Measurements from ENCODE around the gene LYZ. TPM values are rescaled to one million over a fixed set of nuclear protein-coding genes. Genes with fewer than 3 reads are reported as not detected.
A peak's percentile ranks its signal among the peaks of the same experiment; 100 is the strongest.

LYZ gene
- total and polyA plus RNA-seq, 8 donors: 44.5 to 394 (median 63.6) TPM

GRCh38 chr12:69338120-69338859, 9.9 kb upstream of the LYZ start:
- TF ChIP-seq CTCF (IDR thresholded peaks at IDR 0.05): no peak
- intact Hi-C loops (cut with DNase I): no loop called here
- peak overlapping the region in 1 of 2 donors; percentile 85 for H3K27ac ChIP-seq

GRCh38 chr12:69338936-69339335, 9.2 kb upstream of the LYZ start:
- no peaks in the 10 kb centered on the region for H3K36me3 ChIP-seq
- no peaks in the 10 kb centered on the region for H3K9me3 ChIP-seq
- H3K4me3 ChIP-seq: no peak overlapping the region
- intact Hi-C loops (cut with DNase I): no loop called here
- DNase-seq: no peak
- peak overlapping the region in 1 of 2 donors; percentile 85 for H3K27ac ChIP-seq
- no peak for TF ChIP-seq CTCF (IDR thresholded peaks at IDR 0.05)
- no peak for ATAC-seq
- H3K4me1 ChIP-seq: peaks cover 5 to 80% of the 10 kb centered on the region in 2 donors
- H3K27me3 ChIP-seq: no peaks in the 10 kb centered on the region

More at GRCh38 chr12:69338120-69338859, 9.9 kb upstream of the LYZ start:
- DNase-seq (no peak), ATAC-seq (peak; percentile 14)
- no peaks in the 10 kb centered on the region for H3K36me3 ChIP-seq
- H3K4me3 ChIP-seq: no peak overlapping the region
- peaks cover 3 to 79% of the 10 kb centered on the region in 2 donors for H3K4me1 ChIP-seq
- H3K9me3 ChIP-seq: no peaks in the 10 kb centered on the region
- H3K27me3 ChIP-seq: no peaks in the 10 kb centered on the region

GRCh38 chr12:69339999-69340398, 8.2 kb upstream of the LYZ start:
- H3K27ac ChIP-seq: peak overlapping the region in 1 of 2 donors; percentile 85

GRCh38 chr12:69341328-69341727, 6.9 kb upstream of the LYZ start:
- H3K4me1 ChIP-seq: peaks cover 5 to 87% of the 10 kb centered on the region in 2 donors
- intact Hi-C loops (cut with DNase I): no loop called here
- no peaks in the 10 kb centered on the region for H3K27me3 ChIP-seq
- TF ChIP-seq CTCF (IDR thresholded peaks at IDR 0.05): no peak
- H3K36me3 ChIP-seq: no peaks in the 10 kb centered on the region
- peak in 1 of 4 donors; percentile 47 for DNase-seq
- no peak overlapping the region for H3K4me3 ChIP-seq
- H3K9me3 ChIP-seq: no peaks in the 10 kb centered on the region
- peak overlapping the region in 1 of 2 donors; percentile 85 for H3K27ac ChIP-seq
- peak; percentile 57 for ATAC-seq

More at GRCh38 chr12:69339999-69340398, 8.2 kb upstream of the LYZ start:
- no peak for TF ChIP-seq CTCF (IDR thresholded peaks at IDR 0.05)
- peaks cover 5 to 84% of the 10 kb centered on the region in 2 donors for H3K4me1 ChIP-seq
- H3K36me3 ChIP-seq: no peaks in the 10 kb centered on the region
- H3K27me3 ChIP-seq: no peaks in the 10 kb centered on the region
- intact Hi-C loops (cut with DNase I): no loop called here
- no peak for DNase-seq
- H3K4me3 ChIP-seq: no peak overlapping the region
- peak; percentile 65 for ATAC-seq
- H3K9me3 ChIP-seq: no peaks in the 10 kb centered on the region

GRCh38 chr12:69342421-69342820, 5.8 kb upstream of the LYZ start:
- no peak for TF ChIP-seq CTCF (IDR thresholded peaks at IDR 0.05)
- ATAC-seq: no peak
- Histone ChIP-seq H3K4me1 (peaks cover 5 to 79% of the 10 kb centered on the region in 2 donors), H3K27me3 (no peaks in the 10 kb centered on the region), H3K4me3 (no peak overlapping the region), H3K9me3 (no peaks in the 10 kb centered on the region), H3K27ac (peak overlapping the region in 1 of 2 donors; percentile 71), H3K36me3 (no peaks in the 10 kb centered on the region)
- DNase-seq: no peak
- intact Hi-C loops (cut with DNase I): no loop called here

Measured in left lung (tissue), 10 donors.